HepG2 (cell line): ENCODE measurements around the gene NECTIN2. TPM values are rescaled to one million over a fixed set of nuclear protein-coding genes. Genes with fewer than 3 reads are reported as not detected.

Experiments used
- ATAC-seq: fragments of 200-7000 bp; cut with Tn5 transposase; 3 replicates; pipeline ENCODE4 v1.9.1; 2020; ENCODE audit warnings: mild to moderate bottlenecking, moderate library complexity
- BruUV-seq: library from RNA; stranded (reverse); fragments of 400-500 nt; replicated peaks from 2 replicates; lab custom pipeline; 2021; lab: Mats Ljungman, UMichigan
- CTCF ChIA-PET: fragments of 300-600 bp; formaldehyde crosslinking; extraction: SDS; loops from one replicate; lab custom pipeline; 2021; ENCODE audit warnings: low total read pairs, inconsistent platforms, low intra/inter-chr PET ratio; lab: Yijun Ruan, JAX
- POLR2A ChIA-PET: fragments of 350-600 bp; sonication (Branson Sonifier 250); formaldehyde crosslinking; loops from one replicate; lab custom pipeline; 2020; ENCODE audit warnings: antibody characterized with exemption, inconsistent platforms; lab: Yijun Ruan, JAX
- DNase-seq: peaks from one replicate; pipeline ENCODE4 v3.0.0-alpha.2; 2015; ENCODE audit warnings: low spot score
- FAIRE-seq: peaks from 3 replicates; lab custom pipeline; 2011; peaks lifted over from hg19 to GRCh38; lab: Jason Lieb, UNC
- H2AFZ ChIP-seq: one replicate; pipeline ENCODE4 v1.6.1; 2011; ENCODE audit warnings: low read length, inconsistent platforms
- H3K27ac ChIP-seq: fragments of 300-600 bp; 3 replicates; pipeline ENCODE4 v1.8.0; 2011; ENCODE audit warnings: mixed run types, mild to moderate bottlenecking, mixed read lengths, low read length, inconsistent platforms; ENCODE audit not compliant: insufficient read depth; ENCODE audit errors: extremely low read length
- H3K27me3 ChIP-seq, 2 experiments: fragments of 200-600 bp in 1 of 2; 2 replicates in 1 of 2; 3 replicates in 1 of 2; pipeline versions ENCODE4 v1.6.0 to v1.8.0; 2011; ENCODE audit warnings: low read length in 2 of 2, mild to moderate bottlenecking in 2 of 2, moderate library complexity in 2 of 2, inconsistent platforms in 1 of 2; ENCODE audit not compliant: insufficient read depth in 2 of 2, control insufficient read depth in 1 of 2
- H3K36me3 ChIP-seq, 2 experiments: fragments of 200-600 bp in 1 of 2; replicated peaks in 1 of 2; 2 replicates in 1 of 2; 3 replicates in 1 of 2; pipeline versions ENCODE4 v1.5.1 to v1.8.0; 2011; ENCODE audit warnings: low read length in 2 of 2, inconsistent platforms in 1 of 2; ENCODE audit not compliant: insufficient read depth in 2 of 2, control insufficient read depth in 1 of 2
- H3K4me1 ChIP-seq: 2 replicates; pipeline ENCODE4 v1.5.1; 2012; ENCODE audit warnings: low read length, inconsistent platforms; ENCODE audit not compliant: insufficient read depth
- H3K4me2 ChIP-seq: 2 replicates; pipeline ENCODE4 v1.6.0; 2011; ENCODE audit warnings: low read depth, low read length, inconsistent platforms
- H3K4me3 ChIP-seq, 3 experiments: fragments of 200-600 bp in 1 of 3; sonication (generic), shearing (Covaris generic) in 1 of 3; replicated peaks in 1 of 3; 2 replicates each; pipeline ENCODE4 v1.5.1; 2011 to 2016; ENCODE audit warnings: low read length in 3 of 3, inconsistent platforms in 2 of 3, low read depth in 2 of 3, mild to moderate bottlenecking in 2 of 3, control low read depth in 1 of 3, mixed read lengths in 1 of 3; ENCODE audit not compliant: insufficient read depth in 1 of 3
- H3K79me2 ChIP-seq: one replicate; pipeline ENCODE4 v1.6.1; 2011; ENCODE audit warnings: low read length, inconsistent platforms; ENCODE audit not compliant: insufficient read depth
- H3K9ac ChIP-seq: 2 replicates; pipeline ENCODE4 v1.6.0; 2011; ENCODE audit warnings: mild to moderate bottlenecking, low read depth, low read length, inconsistent platforms; ENCODE audit not compliant: insufficient read depth
- H3K9me3 ChIP-seq: 2 replicates; pipeline ENCODE4 v1.5.1; 2012; ENCODE audit warnings: mild to moderate bottlenecking, low read length
- H4K20me1 ChIP-seq: 2 replicates; pipeline ENCODE4 v1.6.0; 2011; ENCODE audit warnings: inconsistent platforms, mild to moderate bottlenecking, low read length, moderate library complexity; ENCODE audit not compliant: insufficient read depth
- AFF4 ChIP-seq: sonication (generic); formaldehyde crosslinking; IDR thresholded peaks from 2 replicates; pipeline ENCODE4 v1.4.0; 2020; ENCODE audit warnings: missing genetic modification reagents
- CREB3 ChIP-seq: sonication (generic); formaldehyde crosslinking; IDR thresholded peaks from 2 replicates; pipeline ENCODE4 v1.5.0; 2020; ENCODE audit warnings: missing genetic modification reagents
- HMGXB4 ChIP-seq, 2 experiments: sonication (generic) in 1 of 2; formaldehyde crosslinking in 1 of 2; IDR thresholded peaks; 2 replicates each; pipeline versions ENCODE4 v1.4.0 to v1.6.1; 2018 to 2020; ENCODE audit warnings: missing genetic modification reagents in 2 of 2, borderline replicate concordance in 1 of 2, low read depth in 1 of 2, mild to moderate bottlenecking in 1 of 2, missing biosample characterization in 1 of 2
- MBD4 ChIP-seq: IDR thresholded peaks from 2 replicates; pipeline ENCODE4 v1.6.1; 2012; ENCODE audit warnings: low read length, inconsistent platforms, borderline replicate concordance
- MBNL3 ChIP-seq: fragments of 250-450 bp; sonication (Bioruptor Pico); conservative IDR thresholded peaks from 2 replicates; pipeline ENCODE4 v1.8.0; 2022; ENCODE audit warnings: mild to moderate bottlenecking, inconsistent platforms
- NONO ChIP-seq, 2 experiments: fragments of 450-650 bp in 1 of 2; sonication (generic) in 1 of 2; formaldehyde crosslinking in 1 of 2; IDR thresholded peaks in 1 of 2; conservative IDR thresholded peaks in 1 of 2; 2 replicates each; pipeline versions ENCODE4 v1.6.1 to v1.8.0; 2017 to 2022; ENCODE audit warnings: mild to moderate bottlenecking in 1 of 2, missing genetic modification reagents in 1 of 2, moderate library complexity in 1 of 2
- RXRB ChIP-seq: IDR thresholded peaks from 2 replicates; pipeline ENCODE4 v1.6.1; 2016; ENCODE audit warnings: borderline replicate concordance, missing genetic modification reagents, missing compliant biosample characterization
- TFAP4 ChIP-seq: sonication (generic); IDR thresholded peaks from 2 replicates; pipeline ENCODE4 v1.6.1; 2016; ENCODE audit warnings: low read depth, borderline replicate concordance
- WGBS: methylation state at CpG from one replicate; pipeline ENCODE4 v1.1.6; 2017; ENCODE audit warnings: low lambda C conversion rate; 5-methylcytosine and 5-hydroxymethylcytosine counted together
- in situ Hi-C: cut with HindIII; loops from 2 replicates; pipeline ENCODE4 v1.10.0; 2017; ENCODE audit warnings: low pct_unique_long_range_greater_than_20kb; ENCODE audit not compliant: extremely low pct_ligation_motif_present
- intact Hi-C: fragments of 100-400 bp; cut with micrococcal nuclease; formaldehyde crosslinking; loops from one replicate; pipeline ENCODE4 v1.10.0; 2022; ENCODE audit not compliant: unreplicated experiment
- polyA plus RNA-seq, 8 experiments: library from polyadenylated mRNA; depleted of rRNA in 3 of 8; stranded (reverse) in 7 of 8; unstranded in 1 of 8; fragments of >200 nt; fragmentation: Illumina TruSeq in 4 of 8; extraction: Trizol in 4 of 8; gene quantifications; 2 replicates each; pipeline versions ENCODE4 v1.2.1 to v1.2.3, GENCODE V29; 2011 to 2016; ENCODE audit warnings: low read depth in 4 of 8, missing spikeins in 1 of 8, mixed read lengths in 1 of 8; ENCODE audit not compliant: insufficient read depth in 1 of 8
- total RNA-seq, 5 experiments: library from RNA; depleted of rRNA; stranded (reverse); fragments of >200 nt; fragmentation: Illumina TruSeq; extraction: Trizol; gene quantifications; 2 replicates each; pipeline ENCODE4 v1.2.3, GENCODE V29; 2016; ENCODE audit warnings: low read depth in 1 of 5

NECTIN2 gene
- total and polyA plus RNA-seq, 2 of the 13 experiments (the other 11 are each of a cell fraction or from before 2014, with no cell fraction given): 75.4 to 114 TPM

DNA sequence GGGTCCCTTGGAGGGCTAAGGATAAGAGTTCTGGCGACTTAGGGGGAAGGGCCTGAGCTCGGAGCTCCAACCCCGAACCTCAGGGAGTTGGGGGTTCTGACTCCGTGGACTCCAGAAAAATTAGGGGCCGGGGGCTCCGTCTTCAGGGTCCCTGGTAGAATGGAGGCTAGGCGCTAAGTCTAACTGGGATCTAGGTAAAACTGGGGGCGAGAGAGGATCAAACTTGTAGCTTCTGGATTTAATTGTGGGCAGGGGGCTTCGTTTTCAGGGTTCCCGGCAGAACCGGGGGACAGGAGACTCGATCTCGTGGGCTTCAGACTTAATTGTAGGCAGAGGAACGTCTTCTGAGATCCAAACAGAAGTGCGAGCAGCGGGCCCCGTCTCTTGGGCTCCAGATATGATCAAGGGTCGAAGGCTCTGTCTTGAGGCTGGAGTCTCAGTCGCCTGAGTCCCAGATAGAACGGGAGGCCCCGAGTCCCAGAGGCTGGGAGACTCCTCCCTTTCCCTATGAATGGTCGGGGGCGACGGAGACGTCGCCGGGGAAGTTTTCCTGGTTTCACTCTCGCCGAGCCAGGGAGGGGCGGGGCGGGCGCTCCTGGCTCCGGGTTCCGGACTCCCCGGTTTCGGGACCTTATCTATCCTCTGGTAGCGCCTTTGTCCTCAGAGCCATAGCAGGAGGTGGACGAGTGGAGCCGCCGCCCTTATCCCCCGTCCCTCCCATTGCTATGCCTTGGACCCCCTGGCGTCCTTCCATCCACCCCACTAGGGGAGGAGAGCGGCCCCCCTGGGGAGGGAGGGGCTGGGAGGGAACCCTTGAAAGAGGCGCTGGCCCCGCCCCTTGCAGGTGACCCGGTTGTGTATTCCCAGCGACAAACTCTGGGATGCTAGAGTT, 1.3 kb downstream of the NECTIN2 start (continued):
- no peak for TF ChIP-seq AFF4 (CRISPR knock-in tag)
- peak; percentile 5; the same call in 1 of the 2 replicates for TF ChIP-seq RXRB (CRISPR knock-in tag)

DNA sequence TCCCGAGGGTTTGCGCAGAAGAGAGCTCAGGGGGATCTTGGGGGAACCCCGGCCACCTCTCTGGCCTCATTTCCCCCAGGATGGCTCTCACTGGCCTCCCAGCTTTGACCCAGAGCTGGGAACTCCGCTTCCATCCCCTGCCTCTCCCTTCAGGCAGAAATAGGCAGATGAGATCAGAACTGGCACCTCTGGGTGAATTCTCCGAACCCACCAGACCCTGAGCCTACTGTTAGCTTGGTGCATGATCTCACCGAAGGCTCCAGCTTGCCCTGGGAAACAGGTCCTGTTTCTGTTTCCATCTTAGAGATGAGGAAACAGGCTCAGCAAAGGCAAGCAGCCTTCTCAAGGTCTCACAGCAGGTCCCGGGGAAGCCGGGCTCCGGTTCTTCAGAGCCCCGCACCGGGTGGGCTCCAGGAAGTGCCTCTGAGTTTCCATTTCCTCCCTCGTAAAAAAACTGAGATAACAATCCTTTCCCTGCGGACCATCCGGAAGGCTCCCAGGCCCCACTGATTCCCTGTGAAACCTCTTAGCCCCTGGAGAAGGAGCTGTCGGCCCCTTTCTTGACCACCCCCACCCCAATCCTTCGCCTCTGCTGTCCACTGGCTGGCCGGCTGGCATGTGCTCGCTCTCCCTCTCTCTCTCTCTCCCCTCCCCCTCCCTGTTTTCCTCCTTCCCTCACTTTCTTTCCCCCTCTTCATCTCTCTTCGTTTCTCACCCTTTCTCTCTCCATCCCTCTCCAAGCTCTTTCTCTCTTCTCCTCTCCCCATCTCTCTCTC, 2.1 kb downstream of the NECTIN2 start:
- Histone ChIP-seq H3K9me3 (no peaks in the 10 kb centered on the region), H3K4me2 (peak overlapping the region; percentile 95), H2AFZ (no peak overlapping the region), H4K20me1 (peaks cover 41% of the 10 kb centered on the region), H3K27me3 (no peaks in the 10 kb centered on the region; a peak in 1 of 5 replicates), H3K9ac (peak overlapping the region; percentile 100), H3K36me3 (peaks cover 0 to 7% of the 10 kb centered on the region in 2 experiments; a peak in 2 of 5 replicates), H3K27ac (peak overlapping the region; percentile 95), H3K4me1 (peaks cover 45% of the 10 kb centered on the region), H3K79me2 (peaks cover 68% of the 10 kb centered on the region), H3K4me3 (peak overlapping the region; percentile 76 to 95 (median 84))
- BruUV-seq: no TSS peak
- ChIA-PET POLR2A (interaction anchor here (1.0 to 3.1 kb wide), 7 partner anchors 8 to 58 kb away, joined by 3 to 9 read pairs (median 4); partner anchors contain the start of genes APOE and TOMM40), CTCF (no interaction called here)
- 38% methylated on average over 12 of the region's 19 CpGs for WGBS
- FAIRE-seq (peak; percentile 36), ATAC-seq (no peak), DNase-seq (no peak)
- in situ Hi-C loops: loop anchor here (5.0 to 10.0 kb wide), 2 partner anchors 53 to 161 kb away; no protein-coding TSS in a partner anchor
- intact Hi-C loops: loop anchor here (10.0 kb wide), 1 partner anchor 107 kb away; the partner anchor contains the start of gene CLPTM1
- peak in 1 of 2 experiments; percentile 9; a peak in 1 of 4 replicates for TF ChIP-seq HMGXB4 (CRISPR knock-in tag; IDR thresholded peaks at IDR 0.05; ENCODE audit: borderline replicate concordance in 1 of 2, low read depth in 1 of 2)
- TF ChIP-seq MBNL3 (CRISPR knock-in tag): no peak
- TF ChIP-seq MBD4: no peak
- 0 out of 2 replicates have a peak, but pooled peaks have one; percentile 0 for TF ChIP-seq TFAP4
- TF ChIP-seq CREB3 (CRISPR knock-in tag): no peak
- TF ChIP-seq NONO (IDR thresholded peaks at IDR 0.05): no peak
- TF ChIP-seq NONO (CRISPR knock-in tag; conservative IDR thresholded peaks at IDR 0.05): no peak
